ENCODE data around the gene MYH2. TPM values are rescaled to one million over a fixed set of nuclear protein-coding genes. Genes with fewer than 3 reads are reported as not detected.

MYH2 gene
- polyA plus RNA-seq, 3 donors = not detected

DNA sequence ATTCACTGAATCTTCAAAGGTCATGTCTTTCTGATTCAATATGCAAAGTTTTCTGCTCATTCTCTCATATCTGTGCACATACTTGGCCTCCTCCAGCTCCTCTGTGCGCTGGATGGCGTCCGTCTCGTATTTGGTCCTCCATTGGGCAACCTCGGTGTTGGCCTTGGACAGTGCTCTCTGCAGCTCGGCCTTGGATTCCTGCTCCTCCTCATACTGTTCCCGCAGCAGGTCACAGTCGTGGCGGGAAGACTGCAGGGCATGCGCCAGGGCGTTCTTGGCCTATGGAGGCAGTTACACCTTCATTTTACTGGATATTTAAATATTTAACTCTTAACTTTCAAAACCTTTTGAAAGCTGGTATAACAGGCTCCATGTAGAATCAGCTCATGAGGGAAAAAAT, 22.9 kb downstream of the MYH2 start:
- H3K4me3 Mint-ChIP-seq = no peak overlapping the region
- no peak for TF ChIP-seq CTCF (IDR thresholded peaks at IDR 0.05)
- Histone ChIP-seq H3K27ac (ENCODE audit: low read depth in 1 of 2, low read length in 2 of 2) (no peak overlapping the region), H3K4me2 (replicated peaks; ENCODE audit: extremely low read depth, low read length, poor library complexity, severe bottlenecking) (no peak overlapping the region), H3K4me1 (ENCODE audit: control insufficient read depth in 1 of 2, insufficient read depth in 2 of 2, low read length in 2 of 2) (no peaks in the 10 kb centered on the region), H3K79me2 (ENCODE audit: insufficient read depth, low read length) (no peaks in the 10 kb centered on the region), H3K36me3 (replicated peaks in 1 of 2; ENCODE audit: control insufficient read depth in 1 of 2, insufficient read depth in 2 of 2, low read length in 2 of 2) (no peaks in the 10 kb centered on the region), H4K20me1 (ENCODE audit: insufficient read depth, low read length) (no peaks in the 10 kb centered on the region), H3K9ac (ENCODE audit: insufficient read depth, low read length, poor library complexity, severe bottlenecking) (no peak overlapping the region), H2AFZ (ENCODE audit: insufficient read depth, low read depth, low read length, poor library complexity, severe bottlenecking) (no peak overlapping the region), H3K4me3 (replicated peaks in 1 of 3; ENCODE audit: low read depth in 2 of 3, low read length in 3 of 3) (no peak overlapping the region), H3K27me3 (ENCODE audit: control insufficient read depth in 2 of 2, insufficient read depth in 2 of 2, low read length in 2 of 2) (no peaks in the 10 kb centered on the region), H3K9me3 (replicated peaks in 1 of 2; ENCODE audit: control insufficient read depth in 1 of 2, insufficient read depth in 1 of 2, low read length in 2 of 2) (no peaks in the 10 kb centered on the region)
- H3K4me1 Mint-ChIP-seq = no peaks in the 10 kb centered on the region
- DNase-seq = no peak
- H3K9me3 Mint-ChIP-seq = peaks cover 0 to 5% (median 3%) of the 10 kb centered on the region in 7 donors
- intact Hi-C loops (cut with micrococcal nuclease) = no loop called here
- no peaks in the 10 kb centered on the region for H3K36me3 Mint-ChIP-seq
- no peak overlapping the region for H3K27ac Mint-ChIP-seq
- WGBS (ENCODE audit: insufficient coverage) = 95% methylated on average over 11 of the region's 11 CpGs
- peaks cover 0 to 5% (median 1%) of the 10 kb centered on the region in 3 donors for H3K27me3 Mint-ChIP-seq (ENCODE audit: low read depth in 3 of 3)

DNA sequence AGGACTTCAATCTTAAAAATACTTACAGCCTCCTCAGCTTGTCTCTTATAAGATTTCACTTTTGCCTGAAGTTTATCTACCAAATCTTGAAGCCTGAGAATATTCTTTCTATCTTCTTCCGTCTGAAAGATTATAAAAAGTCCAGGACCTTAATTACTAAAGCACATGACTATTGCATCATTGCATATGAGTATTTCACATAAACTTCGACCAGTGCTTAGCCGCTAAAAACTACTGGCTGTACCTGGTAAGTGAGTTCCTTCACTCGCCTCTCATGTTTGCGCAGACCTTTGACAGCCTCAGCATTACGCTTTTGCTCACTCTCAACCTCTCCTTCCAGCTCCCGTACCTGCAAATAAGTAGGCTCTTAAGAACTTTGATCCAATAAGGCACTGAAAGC, 26.4 kb downstream of the MYH2 start:
- no peaks in the 10 kb centered on the region for H3K36me3 Mint-ChIP-seq
- 92% methylated on average over 7 of the region's 7 CpGs for WGBS (ENCODE audit: insufficient coverage)
- H3K27me3 Mint-ChIP-seq (ENCODE audit: low read depth in 3 of 3) = no peaks in the 10 kb centered on the region
- Histone ChIP-seq H2AFZ (ENCODE audit: insufficient read depth, low read depth, low read length, poor library complexity, severe bottlenecking) (no peak overlapping the region), H3K9me3 (replicated peaks in 1 of 2; ENCODE audit: control insufficient read depth in 1 of 2, insufficient read depth in 1 of 2, low read length in 2 of 2) (no peaks in the 10 kb centered on the region), H3K4me1 (ENCODE audit: control insufficient read depth in 1 of 2, insufficient read depth in 2 of 2, low read length in 2 of 2) (no peaks in the 10 kb centered on the region), H3K27ac (ENCODE audit: low read depth in 1 of 2, low read length in 2 of 2) (no peak overlapping the region), H3K9ac (ENCODE audit: insufficient read depth, low read length, poor library complexity, severe bottlenecking) (no peak overlapping the region), H4K20me1 (ENCODE audit: insufficient read depth, low read length) (no peaks in the 10 kb centered on the region), H3K27me3 (ENCODE audit: control insufficient read depth in 2 of 2, insufficient read depth in 2 of 2, low read length in 2 of 2) (no peaks in the 10 kb centered on the region), H3K4me2 (replicated peaks; ENCODE audit: extremely low read depth, low read length, poor library complexity, severe bottlenecking) (no peak overlapping the region), H3K4me3 (replicated peaks in 1 of 3; ENCODE audit: low read depth in 2 of 3, low read length in 3 of 3) (no peak overlapping the region), H3K36me3 (replicated peaks in 1 of 2; ENCODE audit: control insufficient read depth in 1 of 2, insufficient read depth in 2 of 2, low read length in 2 of 2) (no peaks in the 10 kb centered on the region), H3K79me2 (ENCODE audit: insufficient read depth, low read length) (no peaks in the 10 kb centered on the region)
- H3K9me3 Mint-ChIP-seq = peaks cover 0 to 5% (median 4%) of the 10 kb centered on the region in 7 donors
- intact Hi-C loops (cut with micrococcal nuclease) = no loop called here
- H3K27ac Mint-ChIP-seq = no peak overlapping the region
- no peak overlapping the region for H3K4me3 Mint-ChIP-seq
- no peak for TF ChIP-seq CTCF (IDR thresholded peaks at IDR 0.05)
- no peaks in the 10 kb centered on the region for H3K4me1 Mint-ChIP-seq
- DNase-seq = no peak
